ENCODE data around the gene DNM2. TPM values are rescaled to one million over a fixed set of nuclear protein-coding genes. Genes with fewer than 3 reads are reported as not detected.

Gene DNM2
- total and polyA plus RNA-seq, 9 of the 15 experiments (the other 6 are each of a cell fraction or from before 2014, with no cell fraction given): 2.2 to 161 (median 72.6) TPM

DNA sequence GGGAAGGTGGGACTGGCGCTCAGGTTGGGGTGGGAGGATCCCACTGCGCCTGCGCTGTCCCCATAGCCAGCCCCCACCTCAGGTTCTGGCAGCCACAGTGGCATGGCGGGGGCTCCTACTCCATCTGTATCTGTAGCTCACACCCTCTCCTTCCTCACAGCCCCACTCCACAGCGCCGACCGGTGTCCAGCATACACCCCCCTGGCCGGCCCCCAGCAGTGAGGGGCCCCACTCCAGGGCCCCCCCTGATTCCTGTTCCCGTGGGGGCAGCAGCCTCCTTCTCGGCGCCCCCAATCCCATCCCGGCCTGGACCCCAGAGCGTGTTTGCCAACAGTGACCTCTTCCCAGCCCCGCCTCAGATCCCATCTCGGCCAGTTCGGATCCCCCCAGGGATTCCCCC is 112.1 kb downstream of the DNM2 start:
- POLR2A ChIA-PET: interaction anchor here (0.6 to 7.4 kb wide), 4 partner anchors 7 to 112 kb away, joined by 3 to 58 read pairs (median 3); partner anchors contain the start of gene DNM2
- in situ Hi-C loops (cut with MboI): no loop called here
- Histone ChIP-seq H3K9me1 (ENCODE audit: control insufficient read depth, insufficient read depth, low read length) (no peaks in the 10 kb centered on the region), H3K27me3 (ENCODE audit: control insufficient read depth in 2 of 2, insufficient read depth in 2 of 2, low read length in 2 of 2) (no peaks in the 10 kb centered on the region), H3K79me2 (ENCODE audit: control insufficient read depth, insufficient read depth, low read length) (peaks cover 2% of the 10 kb centered on the region; the same call in 2 of the 3 replicates), H3K4me2 (ENCODE audit: insufficient read depth, low read length) (no peak overlapping the region), H3K9ac (ENCODE audit: insufficient read depth in 1 of 2, low read depth in 2 of 2, low read length in 2 of 2) (peak overlapping the region in 1 of 2 experiments; percentile 52; a peak in 2 of 4 replicates), H3K9me3 (replicated peaks; ENCODE audit: control insufficient read depth, insufficient read depth, low read depth, low read length) (no peaks in the 10 kb centered on the region), H3K4me3 (no peak overlapping the region), H3K27ac (ENCODE audit: extremely low read depth, low read depth, low read length) (no peak overlapping the region), H2AFZ (ENCODE audit: low read depth, low read length) (no peak overlapping the region), H4K20me1 (replicated peaks; ENCODE audit: control insufficient read depth, insufficient read depth, low read length) (peaks cover 2% of the 10 kb centered on the region; the same call in 1 of the 2 replicates), H3K36me3 (ENCODE audit: control insufficient read depth, insufficient read depth, low read length) (peaks cover 82% of the 10 kb centered on the region; the same call in 2 of the 3 replicates), H3K4me1 (replicated peaks in 1 of 2; ENCODE audit: control insufficient read depth in 2 of 2, insufficient read depth in 2 of 2, low read length in 2 of 2) (peaks cover 3 to 46% of the 10 kb centered on the region in 2 experiments; a peak in 4 of 5 replicates)
- intact Hi-C loops (cut with micrococcal nuclease): no loop called here
- DNase-seq (ENCODE audit: extremely low read depth in 1 of 4, low spot score in 3 of 4) (peak in 1 of 4 experiments; percentile 8), FAIRE-seq (no peak), ATAC-seq (no peak)
- BruUV-seq (replicated peaks): no TSS peak
- TF ChIP-seq RBM22 (IDR thresholded peaks at IDR 0.05; ENCODE audit: low read depth, low read length, poor library complexity, severe bottlenecking): peak; percentile 72
- no peak for TF ChIP-seq THRAP3 (IDR thresholded peaks at IDR 0.05; ENCODE audit: borderline replicate concordance)
- no peak for TF ChIP-seq MTA2 (IDR thresholded peaks at IDR 0.05; ENCODE audit: low read depth)
- TF ChIP-seq, protein P1, sequence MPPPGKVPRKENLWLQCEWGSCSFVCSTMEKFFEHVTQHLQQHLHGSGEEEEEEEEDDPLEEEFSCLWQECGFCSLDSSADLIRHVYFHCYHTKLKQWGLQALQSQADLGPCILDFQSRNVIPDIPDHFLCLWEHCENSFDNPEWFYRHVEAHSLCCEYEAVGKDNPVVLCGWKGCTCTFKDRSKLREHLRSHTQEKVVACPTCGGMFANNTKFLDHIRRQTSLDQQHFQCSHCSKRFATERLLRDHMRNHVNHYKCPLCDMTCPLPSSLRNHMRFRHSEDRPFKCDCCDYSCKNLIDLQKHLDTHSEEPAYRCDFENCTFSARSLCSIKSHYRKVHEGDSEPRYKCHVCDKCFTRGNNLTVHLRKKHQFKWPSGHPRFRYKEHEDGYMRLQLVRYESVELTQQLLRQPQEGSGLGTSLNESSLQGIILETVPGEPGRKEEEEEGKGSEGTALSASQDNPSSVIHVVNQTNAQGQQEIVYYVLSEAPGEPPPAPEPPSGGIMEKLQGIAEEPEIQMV (tag; conservative IDR thresholded peaks at IDR 0.05; ENCODE audit: low read depth): no peak
- CTCF ChIA-PET (ENCODE audit: low intra/inter-chr PET ratio): no interaction called here
- WGBS (ENCODE audit: insufficient coverage, low coverage, missing lambda C conversion rate): 91% methylated on average over 11 of the region's 16 CpGs
